Adipose tissue (tissue), 3 donors: Measurements from ENCODE around the gene RAB1A. TPM values are rescaled to one million over a fixed set of nuclear protein-coding genes. Genes with fewer than 3 reads are reported as not detected.
"Not testable (repeated sequence)": the region's sequence is repeated elsewhere in the genome, so short reads cannot be mapped to it uniquely, and the experiment has no call there.

ENCODE experiments used
- H3K27ac ChIP-seq: one replicate; pipeline ENCODE4 v1.5.1; 2013; ENCODE audit warnings: low read depth, low read length
- WGBS, 3 donors: extraction: QIAGEN DNeasy Blood & Tissue Kit; methylation state at CpG; one replicate each; pipeline ENCODE4 v1.1.7; 2013; 5-methylcytosine and 5-hydroxymethylcytosine counted together
- polyA plus RNA-seq, 3 donors: library from polyadenylated mRNA; stranded (reverse); fragments of 200-250 nt; gene quantifications; one replicate each; pipeline ENCODE4 v1.2.3, GENCODE V29; 2013
- donor health status: healthy with polysubstance abuse.
- donor health status: Bipolar disorder and iron deficiency.
- donor health status: healthy.

The RAB1A gene
- polyA plus RNA-seq, 3 donors: 59.8 to 128 (median 123) TPM

- WGBS, 3 donors: 38 to 45% (median 44%) methylated on average over 2 of the region's 2 CpGs
- H3K27ac ChIP-seq: no peak overlapping the region
Observed at GRCh38 chr2:65144571-65144970, 14.7 kb upstream of the RAB1A start.

DNA sequence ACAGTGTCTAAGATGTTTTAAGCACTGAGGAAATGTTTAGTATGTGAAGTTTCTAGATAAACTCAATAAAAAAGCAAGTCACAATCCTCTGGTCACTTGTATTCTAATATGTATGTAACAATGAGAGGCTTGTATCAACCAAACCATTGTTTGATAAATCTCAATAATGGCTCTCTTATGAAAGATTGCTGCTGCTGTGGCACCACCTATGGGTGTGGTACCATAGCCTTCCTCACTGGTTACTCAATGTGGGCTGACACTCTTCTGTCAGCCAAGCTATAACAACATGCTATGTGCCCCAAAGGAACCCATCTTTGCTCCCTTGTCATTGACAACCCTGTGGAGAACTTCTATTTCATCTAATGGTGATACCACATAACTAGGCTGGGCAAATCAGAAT, 12.6 kb upstream of the RAB1A start:
- H3K27ac ChIP-seq: no peak overlapping the region

GRCh38 chr2:65137197-65137775, 7.4 kb upstream of the RAB1A start:
- no peak overlapping the region for H3K27ac ChIP-seq
- 91 to 99% (median 94%) methylated on average over 2 of the region's 2 CpGs for WGBS, 3 donors

- H3K27ac ChIP-seq: no peak overlapping the region
- 94 to 100% (median 95%) methylated on average over 1 of the region's 1 CpG for WGBS, 3 donors
Observed at GRCh38 chr2:65136253-65136652, 6.3 kb upstream of the RAB1A start.

GRCh38 chr2:65134158-65134557, 4.3 kb upstream of the RAB1A start:
- WGBS, 3 donors: 89 to 94% (median 90%) methylated on average over 7 of the region's 7 CpGs
- no peak overlapping the region for H3K27ac ChIP-seq

DNA sequence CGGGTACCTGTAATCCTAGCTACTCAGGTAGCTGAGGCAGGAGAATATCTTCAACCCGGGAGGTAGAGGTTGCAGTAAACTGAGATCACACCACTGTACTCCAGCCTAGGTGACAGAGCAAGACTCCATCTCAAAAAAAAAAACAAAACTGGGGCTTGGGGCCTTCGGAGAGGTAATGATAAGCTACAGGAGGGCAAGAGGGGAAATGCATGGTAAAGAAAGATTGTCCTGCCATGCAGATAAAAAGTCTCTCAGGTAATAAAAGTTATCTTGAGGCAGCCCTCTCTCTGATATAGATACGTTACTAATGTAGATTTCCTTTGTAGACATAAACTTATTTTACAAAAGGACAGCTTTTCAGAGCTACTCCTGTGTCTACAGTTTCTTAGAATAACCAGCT, 3.7 kb upstream of the RAB1A start:
- WGBS, 3 donors: 72 to 83% (median 77%) methylated on average over 4 of the region's 4 CpGs
- H3K27ac ChIP-seq: no peak overlapping the region

DNA sequence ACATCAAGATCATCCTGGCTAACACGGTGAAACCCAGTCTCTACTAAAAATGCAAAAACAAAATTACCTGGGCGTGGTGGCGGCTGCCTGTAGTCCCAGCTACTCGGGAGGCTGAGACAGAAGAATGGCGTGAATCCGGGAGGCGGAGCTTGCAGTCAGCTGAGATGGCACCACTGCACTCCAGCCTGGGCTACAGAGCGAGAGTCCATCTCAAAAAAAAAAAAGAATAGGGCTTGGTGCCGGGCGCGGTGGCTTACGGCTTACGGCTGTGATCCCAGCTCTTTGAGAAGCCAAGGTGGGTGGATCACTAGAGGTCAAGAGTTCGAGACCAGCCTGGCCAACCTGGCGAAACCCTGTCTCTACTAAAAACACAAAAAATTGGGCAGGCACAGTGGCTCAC, 3.0 kb upstream of the RAB1A start:
- not testable (repeated sequence) for H3K27ac ChIP-seq
- WGBS, 3 donors: 88 to 95% (median 89%) methylated on average over 15 of the region's 15 CpGs

DNA sequence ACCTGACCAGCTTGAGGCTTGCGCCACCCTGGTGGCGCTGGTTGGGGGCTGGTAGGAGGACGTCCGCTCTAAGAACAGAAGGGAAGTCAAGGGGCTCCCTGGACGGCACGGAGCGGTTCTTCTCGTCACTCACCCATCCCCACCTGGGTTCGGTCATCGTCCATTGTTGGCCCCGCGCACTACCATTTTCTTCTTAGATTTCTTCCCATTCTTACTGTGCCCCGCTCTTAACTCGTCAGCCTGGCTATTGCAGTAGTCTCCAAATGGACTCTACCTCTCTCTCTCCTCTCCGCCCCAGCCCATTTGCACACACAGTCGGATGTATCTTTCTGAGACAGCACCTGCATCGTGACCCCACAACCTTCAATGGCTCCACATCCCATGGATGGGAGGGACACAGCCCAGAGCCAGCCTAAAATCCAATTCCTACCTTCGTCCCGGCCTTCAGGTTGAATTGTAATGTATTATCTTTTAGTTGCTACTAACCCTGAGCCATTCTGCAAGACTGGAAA, 814 bp upstream of the RAB1A start:
- 6 to 13% (median 13%) methylated on average over 18 to 19 of the region's 19 CpGs for WGBS, 3 donors
- peak overlapping the region; percentile 11 for H3K27ac ChIP-seq

- peak overlapping the region; percentile 99 for H3K27ac ChIP-seq
- 0 to 1% (median 0%) methylated on average over 17 to 29 of the region's 29 CpGs for WGBS, 3 donors
Observed at GRCh38 chr2:65129286-65129825, 550 bp downstream of the RAB1A start.

DNA sequence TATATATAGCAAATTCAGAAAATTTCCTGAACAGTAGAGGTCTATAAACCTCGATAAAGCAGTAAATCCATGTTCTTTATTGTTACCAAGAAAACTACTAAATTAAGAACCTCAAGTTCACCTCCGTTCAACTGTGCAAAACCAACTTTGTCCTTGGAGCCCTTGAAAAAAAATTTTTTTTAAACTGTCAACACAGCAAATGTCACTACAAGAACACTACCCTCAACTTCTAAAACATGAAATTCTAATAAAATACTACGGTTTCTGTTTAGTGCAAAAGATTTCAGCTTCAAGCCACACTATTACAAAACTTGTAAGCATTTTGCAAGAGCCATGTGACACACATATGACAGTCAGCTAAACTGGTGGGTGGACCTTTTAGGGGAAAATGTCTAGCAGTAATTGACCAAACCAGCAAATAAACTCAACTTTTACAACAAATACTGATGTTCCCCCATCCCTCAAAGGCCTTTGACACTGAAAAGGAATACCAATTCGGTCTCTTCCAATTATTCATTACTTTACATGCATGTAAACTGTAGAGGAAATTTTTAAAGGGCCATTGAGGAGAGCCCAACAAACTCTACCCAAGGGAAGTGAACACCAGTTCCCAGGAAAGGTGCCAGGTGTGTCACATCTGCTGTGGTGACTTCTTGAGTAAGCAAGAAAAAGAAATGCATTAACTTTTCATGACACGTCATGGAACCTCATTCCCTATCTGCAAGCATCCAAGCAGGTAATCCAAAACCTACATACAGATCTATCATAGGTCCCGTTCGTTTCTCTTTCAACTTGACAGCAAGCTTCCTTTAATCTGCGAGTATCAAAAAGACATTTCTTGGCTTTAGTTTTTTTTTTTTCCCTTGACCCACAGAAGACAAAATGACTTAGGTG, 1.4 kb downstream of the RAB1A start:
- WGBS, 3 donors: 6 to 9% (median 7%) methylated on average over 8 of the region's 8 CpGs

DNA sequence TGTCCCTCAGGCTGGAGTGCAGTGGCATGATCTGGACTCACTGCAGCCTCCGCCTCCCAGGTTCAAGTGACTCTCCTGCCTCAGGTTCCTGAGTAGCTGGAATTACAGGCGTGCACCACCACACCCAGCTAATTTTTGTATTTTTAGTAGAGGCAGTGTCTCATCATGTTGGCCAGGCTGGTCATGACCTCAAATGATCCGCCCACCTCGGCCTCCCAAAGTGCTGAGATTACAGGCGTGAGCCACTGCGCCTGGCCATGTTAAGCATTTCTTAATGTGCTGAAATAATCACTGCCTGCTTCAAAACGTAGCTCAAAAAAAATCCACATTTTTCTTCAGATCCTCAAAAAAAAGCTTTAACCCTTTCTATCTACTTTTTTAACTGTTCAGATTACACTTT, 4.4 kb downstream of the RAB1A start:
- WGBS, 3 donors: 48 to 57% (median 52%) methylated on average over 7 of the region's 7 CpGs
- H3K27ac ChIP-seq: not testable (repeated sequence)

More for the DNA sequence above, 1.4 kb downstream of the RAB1A start:
- H3K27ac ChIP-seq: no peak overlapping the region

DNA sequence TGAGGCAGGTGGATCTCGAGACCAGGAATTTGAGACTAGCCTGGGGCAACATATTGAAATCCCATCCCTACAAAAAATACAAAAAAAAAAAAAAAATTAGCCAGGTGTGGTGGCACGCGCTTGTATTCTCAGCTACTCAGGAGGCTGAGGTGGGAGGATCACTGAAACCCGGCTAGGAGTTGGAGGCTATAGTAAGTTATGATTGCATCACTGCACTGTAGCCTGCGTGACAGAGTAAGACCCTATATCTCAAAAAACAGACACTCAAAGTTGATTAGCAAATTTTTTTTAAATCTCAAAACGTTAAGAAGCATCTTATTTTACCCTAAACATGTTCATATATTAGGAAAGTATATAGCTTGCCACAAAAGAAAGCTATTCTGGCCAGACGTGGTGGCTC, 7.6 kb downstream of the RAB1A start:
- WGBS, 3 donors: 75 to 85% (median 79%) methylated on average over 7 of the region's 7 CpGs
- H3K27ac ChIP-seq: no peak overlapping the region

DNA sequence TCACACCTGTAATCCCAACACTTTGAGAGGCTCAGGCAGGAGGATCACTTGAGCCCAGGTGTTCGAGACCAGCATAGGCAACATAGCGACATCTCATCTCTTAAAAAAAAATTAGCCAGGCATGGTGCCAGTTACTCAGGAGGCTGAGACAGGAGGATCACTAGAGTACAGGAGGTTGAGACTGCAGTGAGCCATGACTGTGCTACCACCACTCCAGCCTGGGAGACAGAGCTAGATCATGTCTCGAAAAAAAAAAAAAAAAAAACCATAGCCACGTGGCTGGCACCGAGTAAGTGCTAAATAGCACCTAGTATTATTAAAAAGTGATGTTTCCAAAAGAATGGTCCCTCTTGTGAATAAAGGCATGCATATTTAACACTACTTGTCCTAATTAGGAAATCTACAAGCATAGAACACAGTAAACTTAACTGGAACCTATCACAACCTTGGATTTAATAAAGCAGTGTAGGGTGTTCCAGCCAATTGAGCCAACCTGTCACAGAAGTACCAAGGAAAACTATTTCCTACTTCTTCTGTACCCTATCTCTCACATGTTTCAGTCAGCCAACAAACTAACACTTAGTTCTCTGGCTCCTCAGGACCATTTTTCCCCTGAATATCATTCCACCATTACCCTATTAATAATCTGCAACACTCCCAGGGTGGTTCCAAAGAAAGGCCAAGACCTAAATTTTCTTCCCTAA, 8.8 kb downstream of the RAB1A start:
- no peak overlapping the region for H3K27ac ChIP-seq
- WGBS, 3 donors: 60 to 82% (median 68%) methylated on average over 5 of the region's 5 CpGs

DNA sequence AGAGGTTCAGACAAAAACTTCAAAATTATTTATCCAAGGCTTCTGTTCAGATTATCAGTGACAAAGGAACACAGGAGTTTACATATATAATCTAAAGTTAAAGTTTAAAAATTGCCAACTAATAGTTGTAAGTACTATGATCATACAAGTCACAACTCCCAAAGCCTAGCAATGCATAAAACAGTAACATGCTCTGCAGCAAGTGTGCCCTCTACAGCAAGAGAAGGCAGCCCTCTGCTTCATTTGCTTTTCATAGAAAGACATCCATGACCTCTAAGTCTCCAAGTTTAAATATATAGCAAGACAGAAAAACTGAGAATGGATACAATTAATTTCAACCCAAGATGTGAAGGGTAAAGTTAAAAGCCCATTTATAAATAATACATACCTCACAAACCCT, 13.3 kb downstream of the RAB1A start:
- no peak overlapping the region for H3K27ac ChIP-seq

GRCh38 chr2:65114921-65115320, 15.0 kb downstream of the RAB1A start:
- no peak overlapping the region for H3K27ac ChIP-seq

- 53 to 69% (median 68%) methylated on average over 2 of the region's 2 CpGs for WGBS, 3 donors
- H3K27ac ChIP-seq: no peak overlapping the region
Observed at GRCh38 chr2:65113816-65114215, 16.1 kb downstream of the RAB1A start.

DNA sequence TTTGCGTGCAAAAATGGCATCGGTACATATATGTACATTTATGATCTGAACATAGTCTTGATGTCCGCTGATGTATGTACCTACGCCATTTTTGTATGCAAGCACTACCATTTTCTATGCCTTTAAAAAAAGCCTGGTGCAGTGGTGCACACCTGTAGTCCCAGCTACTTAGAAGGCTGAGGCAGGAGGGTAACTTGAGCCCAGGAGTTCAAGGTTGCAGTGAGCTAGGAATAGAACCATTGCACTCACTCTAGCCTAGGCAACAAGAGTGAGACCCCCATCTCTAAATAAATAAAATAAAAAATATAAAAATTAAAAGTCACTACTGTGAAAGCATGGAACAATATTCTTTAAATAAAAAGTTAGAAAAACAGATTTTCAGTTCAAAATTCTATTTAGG, 16.7 kb downstream of the RAB1A start:
- H3K27ac ChIP-seq: no peak overlapping the region
- WGBS, 3 donors: 96 to 98% (median 97%) methylated on average over 4 of the region's 4 CpGs

DNA sequence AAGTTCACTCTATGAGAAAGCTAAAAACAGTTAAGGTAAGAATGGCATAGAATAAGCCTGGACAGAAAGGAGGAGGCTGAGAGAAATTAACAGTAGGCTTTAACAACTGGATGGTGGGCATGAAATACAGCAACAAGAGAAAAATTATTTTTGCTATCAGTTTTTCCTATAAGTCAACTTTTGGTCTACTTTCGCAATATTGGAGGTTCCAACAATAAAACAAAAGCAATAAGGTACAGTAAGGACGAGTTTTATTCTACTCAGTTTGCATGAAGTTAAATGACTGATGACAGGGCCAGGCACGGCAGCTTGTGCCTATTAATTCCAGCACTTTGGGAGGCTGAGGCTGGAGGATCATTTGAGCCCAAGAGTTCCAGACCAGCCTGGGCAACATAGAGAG, 17.3 kb downstream of the RAB1A start:
- 44 to 46% (median 44%) methylated on average over 3 of the region's 3 CpGs for WGBS, 3 donors
- H3K27ac ChIP-seq: no peak overlapping the region

DNA sequence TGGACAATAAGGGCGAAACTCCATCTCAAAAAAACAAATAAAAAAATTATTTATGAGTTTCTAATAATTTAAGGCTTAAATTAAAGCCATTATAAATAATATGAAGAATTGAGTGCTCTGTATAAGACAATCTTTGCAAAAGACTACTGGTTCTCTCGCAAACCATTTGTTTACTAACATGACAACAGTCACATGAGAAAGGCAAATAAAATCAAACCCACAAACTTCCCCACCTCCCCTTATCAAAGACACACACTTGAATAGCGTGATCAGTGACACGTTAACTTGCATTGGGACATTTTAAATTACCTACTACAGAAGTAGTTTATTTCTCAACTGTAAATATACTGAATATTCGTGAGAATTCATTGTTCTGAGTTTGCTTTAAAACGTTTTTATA, 21.1 kb downstream of the RAB1A start:
- no peak overlapping the region for H3K27ac ChIP-seq
- WGBS, 3 donors: 54 to 87% (median 82%) methylated on average over 6 of the region's 6 CpGs
